Measurements from ENCODE around the gene PRR33. TPM values are rescaled to one million over a fixed set of nuclear protein-coding genes. Genes with fewer than 3 reads are reported as not detected.

Gene PRR33
- total and polyA plus RNA-seq, 2 donors (not counting 3 experiments of a cell fraction or from before 2014, with no cell fraction given), result not detected

DNA sequence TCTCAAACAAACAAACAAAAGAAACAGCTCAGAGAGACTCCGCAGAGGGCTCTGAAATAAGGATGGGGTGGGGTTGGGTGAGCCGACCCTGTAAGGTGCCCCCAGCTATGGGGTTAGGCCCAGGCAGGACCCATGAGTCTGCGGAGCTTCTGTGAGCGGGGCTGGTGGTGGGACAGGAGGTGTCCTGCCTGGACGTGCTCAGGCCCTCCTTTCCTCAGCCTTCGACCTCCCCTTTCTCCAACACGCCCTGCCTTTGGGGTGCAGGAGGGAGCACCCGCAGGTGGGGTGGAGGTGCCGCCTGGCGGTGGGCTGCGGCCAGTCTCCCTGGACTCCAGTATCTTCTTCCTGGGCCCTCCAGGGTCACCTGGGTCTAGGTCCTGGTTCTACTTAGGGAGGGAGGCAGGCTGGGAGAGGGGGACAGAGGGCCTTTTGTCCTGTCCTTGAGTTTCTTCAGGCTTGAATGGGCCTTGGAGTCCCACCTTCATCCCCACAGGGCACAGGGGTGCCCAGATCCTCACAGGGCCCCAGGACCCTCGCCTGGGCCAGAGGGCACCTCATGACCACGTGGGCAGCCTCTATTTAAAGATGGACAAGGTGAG is 12.3 kb downstream of the PRR33 start:
- Histone ChIP-seq H3K27ac (ENCODE audit: insufficient read depth, low read depth, low read length) (no peak overlapping the region), H4K20me1 (replicated peaks; ENCODE audit: control insufficient read depth, extremely low read depth, insufficient read depth, low read length) (no peaks in the 10 kb centered on the region), H2AFZ (ENCODE audit: low read depth, low read length) (no peak overlapping the region), H3K9me1 (replicated peaks; ENCODE audit: control insufficient read depth, extremely low read depth, insufficient read depth, low read length) (no peaks in the 10 kb centered on the region), H3K4me3 (replicated peaks in 1 of 3; ENCODE audit: insufficient read depth in 1 of 3, low read depth in 1 of 3, low read length in 3 of 3) (no peak overlapping the region), H3K79me2 (ENCODE audit: control insufficient read depth, insufficient read depth, low read length) (no peaks in the 10 kb centered on the region), H3K36me3 (ENCODE audit: control insufficient read depth in 2 of 2, extremely low read depth in 1 of 2, insufficient read depth in 2 of 2, low read length in 2 of 2) (no peaks in the 10 kb centered on the region), H3K4me1 (ENCODE audit: control insufficient read depth, extremely low read depth, insufficient read depth, low read length) (no peaks in the 10 kb centered on the region), H3K9ac (replicated peaks; ENCODE audit: extremely low read depth, insufficient read depth, low read length) (no peak overlapping the region), H3K27me3 (ENCODE audit: control insufficient read depth in 2 of 2, insufficient read depth in 2 of 2, low read length in 2 of 2) (no peaks in the 10 kb centered on the region), H3K9me3 (replicated peaks; ENCODE audit: control insufficient read depth, insufficient read depth, low read length) (no peaks in the 10 kb centered on the region), H3K4me2 (ENCODE audit: insufficient read depth, low read length) (no peak overlapping the region)
- BruUV-seq (replicated peaks), result no TSS peak
- POLR2A ChIA-PET, result no interaction called here
- TF ChIP-seq POLR2AphosphoS5 (IDR thresholded peaks at IDR 0.05; ENCODE audit: insufficient read depth, low read depth, low read length), result no peak
- TF ChIP-seq FOS (IDR thresholded peaks at IDR 0.05; ENCODE audit: borderline replicate concordance, insufficient read depth, low read length), result no peak
- no peak for TF ChIP-seq GATA2 (IDR thresholded peaks at IDR 0.05; ENCODE audit: insufficient read depth, insufficient read length, low read depth, low read length)
- TF ChIP-seq, protein P1, sequence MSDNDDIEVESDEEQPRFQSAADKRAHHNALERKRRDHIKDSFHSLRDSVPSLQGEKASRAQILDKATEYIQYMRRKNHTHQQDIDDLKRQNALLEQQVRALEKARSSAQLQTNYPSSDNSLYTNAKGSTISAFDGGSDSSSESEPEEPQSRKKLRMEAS (IDR thresholded peaks at IDR 0.05; ENCODE audit: insufficient read depth, insufficient read length), result no peak
- TF ChIP-seq JUN (IDR thresholded peaks at IDR 0.05; ENCODE audit: borderline replicate concordance, insufficient read depth, insufficient read length, low read depth), result no peak
- no peak for TF ChIP-seq EZH2 (IDR thresholded peaks at IDR 0.05; ENCODE audit: borderline replicate concordance, low read depth, low read length, severe bottlenecking)
- TF ChIP-seq POLR2A (IDR thresholded peaks at IDR 0.05; ENCODE audit: low read depth, low read length), result no peak
- no peak for TF ChIP-seq MYC (IDR thresholded peaks at IDR 0.05; ENCODE audit: low read depth, low read length)
- TF ChIP-seq, protein P2, sequence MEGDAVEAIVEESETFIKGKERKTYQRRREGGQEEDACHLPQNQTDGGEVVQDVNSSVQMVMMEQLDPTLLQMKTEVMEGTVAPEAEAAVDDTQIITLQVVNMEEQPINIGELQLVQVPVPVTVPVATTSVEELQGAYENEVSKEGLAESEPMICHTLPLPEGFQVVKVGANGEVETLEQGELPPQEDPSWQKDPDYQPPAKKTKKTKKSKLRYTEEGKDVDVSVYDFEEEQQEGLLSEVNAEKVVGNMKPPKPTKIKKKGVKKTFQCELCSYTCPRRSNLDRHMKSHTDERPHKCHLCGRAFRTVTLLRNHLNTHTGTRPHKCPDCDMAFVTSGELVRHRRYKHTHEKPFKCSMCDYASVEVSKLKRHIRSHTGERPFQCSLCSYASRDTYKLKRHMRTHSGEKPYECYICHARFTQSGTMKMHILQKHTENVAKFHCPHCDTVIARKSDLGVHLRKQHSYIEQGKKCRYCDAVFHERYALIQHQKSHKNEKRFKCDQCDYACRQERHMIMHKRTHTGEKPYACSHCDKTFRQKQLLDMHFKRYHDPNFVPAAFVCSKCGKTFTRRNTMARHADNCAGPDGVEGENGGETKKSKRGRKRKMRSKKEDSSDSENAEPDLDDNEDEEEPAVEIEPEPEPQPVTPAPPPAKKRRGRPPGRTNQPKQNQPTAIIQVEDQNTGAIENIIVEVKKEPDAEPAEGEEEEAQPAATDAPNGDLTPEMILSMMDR (IDR thresholded peaks at IDR 0.05; ENCODE audit: extremely low read depth in 1 of 2, insufficient read depth in 1 of 2, low read depth in 1 of 2, low read length in 2 of 2), result no peak
- intact Hi-C loops (cut with micrococcal nuclease), result no loop called here
- dilution Hi-C loops (cut with MboI; ENCODE audit: extremely low pct_ligation_motif_present, low sequenced_read_pairs), result no loop called here
- no peak for DNase-seq (ENCODE audit: low read depth, low spot score)
- no peak for FAIRE-seq
- CTCF ChIA-PET, result interaction anchor here (0.9 to 4.9 kb wide), 2 partner anchors 227 to 272 kb away, joined by 3 to 53 read pairs; no protein-coding TSS in a partner anchor
